ENCODE measurements around the gene CIB4. TPM values are rescaled to one million over a fixed set of nuclear protein-coding genes. Genes with fewer than 3 reads are reported as not detected.

Gene CIB4
- total RNA-seq, 1 donor from 2014 or later: not detected

DNA sequence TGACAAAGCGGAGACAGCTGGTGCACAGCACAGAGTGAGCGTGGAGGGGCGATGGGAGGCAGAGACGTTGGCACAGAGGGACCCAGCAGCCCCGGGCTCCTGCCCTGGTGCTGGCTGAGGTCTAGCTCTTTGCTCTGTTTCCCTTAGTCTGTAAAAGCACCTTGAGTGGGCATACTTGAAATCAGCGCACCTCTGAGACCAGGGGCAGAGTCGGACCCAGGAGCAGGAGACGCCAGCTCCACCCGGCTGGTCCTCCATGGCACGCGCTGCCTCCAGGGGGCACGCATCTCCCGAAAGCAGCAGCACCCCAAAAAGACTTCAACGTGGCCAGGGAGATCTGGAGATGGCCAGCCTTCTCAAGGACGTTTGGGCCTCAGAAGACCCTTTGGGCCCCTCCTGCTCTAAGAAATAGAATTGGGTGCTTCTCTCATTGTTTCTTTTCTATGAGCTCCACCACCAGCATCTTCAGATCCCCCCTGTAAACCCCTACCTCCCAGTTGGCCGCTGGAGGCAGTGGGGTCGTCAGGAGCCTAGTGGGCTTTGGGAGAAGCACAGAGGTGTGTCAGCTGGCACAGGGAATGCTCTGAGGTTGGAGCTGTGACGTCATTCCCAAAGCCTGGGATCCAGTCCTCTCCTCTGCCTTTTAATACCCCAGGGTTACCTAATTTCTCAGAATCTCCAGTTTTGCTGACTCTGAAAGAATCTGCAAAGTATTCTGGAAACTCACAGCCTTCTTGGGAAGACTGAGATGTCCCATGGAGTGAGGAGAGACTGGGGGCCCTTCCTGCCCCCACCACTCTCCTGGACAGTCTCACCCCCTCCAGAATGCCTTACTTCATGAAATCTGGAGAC, 58.9 kb downstream of the CIB4 start:
- peak; percentile 30 for DNase-seq (ENCODE audit: low spot score)

DNA sequence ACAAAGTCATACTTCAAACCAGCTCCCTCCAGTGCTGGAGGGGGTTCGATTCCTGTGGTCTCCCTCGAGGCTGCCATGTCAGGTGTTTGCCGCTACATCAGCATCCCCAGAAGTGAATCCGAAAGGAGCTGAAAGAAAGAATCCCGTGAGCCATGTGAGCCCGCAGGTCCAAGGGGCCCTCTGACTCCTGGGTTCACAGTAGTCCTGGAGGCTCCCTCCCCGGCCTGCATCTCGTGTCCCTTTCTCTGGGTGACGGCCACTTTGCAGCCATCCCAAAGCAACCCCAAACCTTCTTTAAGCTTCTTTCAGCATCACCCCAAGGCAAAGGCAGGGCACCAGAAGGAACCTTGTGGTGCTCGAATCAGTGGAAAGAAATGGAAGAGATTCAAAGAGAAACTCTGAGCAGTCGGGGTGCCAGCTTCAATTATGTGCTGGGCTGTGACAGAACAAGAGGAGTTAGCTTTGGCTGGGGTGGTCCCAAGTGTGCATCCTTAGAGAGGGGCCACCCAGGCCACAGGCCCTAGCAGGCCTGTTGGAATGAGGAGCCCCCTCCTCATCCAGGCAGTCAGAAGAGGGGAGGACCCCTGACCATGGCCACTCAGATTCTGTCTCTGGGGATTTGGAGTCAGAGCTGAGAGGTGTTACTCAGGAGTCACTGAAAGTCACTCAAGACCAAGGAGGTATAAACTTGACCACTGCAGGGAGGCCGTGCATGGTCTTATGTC, 59.7 kb downstream of the CIB4 start:
- DNase-seq (ENCODE audit: low spot score): peak; percentile 28

DNA sequence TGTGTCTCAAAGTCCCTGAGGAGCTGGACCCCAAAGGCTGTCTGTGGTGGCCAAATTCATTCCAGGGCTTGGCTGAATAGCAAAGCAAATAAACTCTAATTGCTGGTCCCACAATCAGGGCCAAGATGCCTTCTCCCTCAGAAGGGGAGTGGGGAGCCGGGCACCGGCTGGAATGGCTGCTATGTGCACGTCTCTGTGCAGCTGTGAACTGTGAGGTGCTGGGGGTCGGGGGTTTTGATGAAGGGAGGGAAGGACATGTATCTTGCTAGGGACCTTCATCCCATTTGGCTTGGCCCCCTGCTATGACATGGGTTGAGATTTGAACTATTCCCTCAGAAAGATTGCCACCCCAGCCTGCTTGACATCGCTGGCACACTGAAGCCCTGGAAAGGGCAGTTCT, 60.4 kb downstream of the CIB4 start:
- DNase-seq (ENCODE audit: low spot score): peak; percentile 31

DNA sequence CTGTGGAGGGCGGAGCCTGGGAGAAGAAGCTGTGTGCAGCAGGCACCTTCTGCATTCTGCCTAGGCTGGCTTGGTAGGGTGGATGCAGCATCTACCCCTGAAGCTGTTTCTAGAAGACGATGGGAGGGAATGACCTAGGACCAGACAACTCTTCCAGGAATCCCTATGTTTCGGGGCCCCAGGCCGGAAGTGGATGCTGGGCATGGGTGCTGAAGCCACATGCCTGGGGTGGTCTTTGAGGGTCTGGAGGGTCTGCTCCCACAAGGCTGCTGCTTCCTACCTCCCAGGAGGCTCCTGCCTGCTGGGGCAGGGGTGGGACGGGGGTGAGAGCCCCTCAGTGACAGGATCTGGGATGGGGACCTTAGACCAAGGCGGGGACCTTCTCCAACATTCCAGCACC, 61.0 kb downstream of the CIB4 start:
- DNase-seq (ENCODE audit: low spot score): peak; percentile 29

DNA sequence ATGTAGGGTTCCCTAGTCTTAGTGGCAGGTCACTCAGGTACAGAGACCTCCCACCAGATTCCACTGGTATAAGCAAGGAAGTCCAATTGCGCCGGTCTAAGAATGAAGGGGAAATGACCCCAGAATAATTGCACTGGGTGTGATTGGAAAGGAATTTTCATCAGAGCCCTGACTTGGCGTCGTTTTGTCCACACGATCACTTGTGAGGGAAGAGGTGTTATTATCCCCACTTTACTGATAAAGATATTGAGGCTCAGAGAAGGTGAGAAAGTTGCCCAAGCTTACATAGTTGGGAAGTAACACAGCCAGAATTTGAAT, 61.5 kb downstream of the CIB4 start:
- no peak for DNase-seq (ENCODE audit: low spot score)

DNA sequence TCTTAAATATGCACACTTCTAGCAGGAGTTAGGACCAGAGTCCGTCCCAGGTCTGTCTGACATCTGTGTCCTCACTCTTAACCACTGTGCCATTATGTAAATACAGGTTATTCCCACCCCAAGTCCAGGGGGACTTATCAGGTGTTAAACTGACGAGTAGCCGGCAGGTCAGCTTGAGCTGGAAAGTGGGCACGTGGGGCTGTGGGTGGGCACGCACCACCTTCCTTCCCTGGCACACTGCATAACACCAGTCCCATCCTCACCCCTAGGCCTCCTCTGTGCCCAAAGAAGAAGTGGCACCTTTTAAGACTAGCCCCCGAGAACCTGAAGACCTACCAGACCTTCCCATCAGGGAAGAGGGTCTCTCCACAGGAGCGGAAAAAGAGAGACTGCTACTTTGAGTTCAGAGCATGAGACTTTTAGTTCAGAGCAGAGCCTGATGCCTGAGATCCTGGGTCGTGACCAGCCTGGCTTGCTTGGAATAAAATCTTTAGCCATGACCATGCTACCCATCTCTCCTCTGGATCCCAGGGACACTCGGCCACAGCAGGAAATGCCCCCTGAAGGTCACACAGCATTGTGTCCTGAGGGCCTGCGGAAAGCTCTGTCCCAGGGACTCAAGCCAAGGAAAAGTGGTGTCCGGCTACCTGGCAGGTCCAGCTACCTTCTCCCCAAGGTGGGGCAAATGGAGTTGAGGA, 62.0 kb downstream of the CIB4 start:
- no peak for DNase-seq (ENCODE audit: low spot score)

DNA sequence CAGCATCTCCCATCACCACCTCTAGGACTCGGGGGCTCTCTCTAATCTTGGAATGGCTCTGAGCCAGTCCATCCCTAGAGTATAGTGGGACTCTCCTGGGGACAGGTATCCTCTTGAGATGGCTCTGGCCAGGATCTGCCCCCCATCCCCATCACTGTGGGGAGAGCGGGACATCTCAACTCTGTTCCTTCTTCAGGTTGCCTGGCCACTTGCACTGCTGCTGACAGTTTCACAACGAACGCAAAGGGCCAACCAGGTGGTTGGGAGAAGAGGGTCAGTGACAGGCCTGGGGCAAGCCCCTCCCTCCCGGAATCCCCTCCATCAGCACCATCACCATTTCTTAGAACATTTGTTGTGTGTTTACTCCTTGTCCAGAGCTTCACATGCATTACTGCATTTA, 62.6 kb downstream of the CIB4 start:
- DNase-seq (ENCODE audit: low spot score): no peak

DNA sequence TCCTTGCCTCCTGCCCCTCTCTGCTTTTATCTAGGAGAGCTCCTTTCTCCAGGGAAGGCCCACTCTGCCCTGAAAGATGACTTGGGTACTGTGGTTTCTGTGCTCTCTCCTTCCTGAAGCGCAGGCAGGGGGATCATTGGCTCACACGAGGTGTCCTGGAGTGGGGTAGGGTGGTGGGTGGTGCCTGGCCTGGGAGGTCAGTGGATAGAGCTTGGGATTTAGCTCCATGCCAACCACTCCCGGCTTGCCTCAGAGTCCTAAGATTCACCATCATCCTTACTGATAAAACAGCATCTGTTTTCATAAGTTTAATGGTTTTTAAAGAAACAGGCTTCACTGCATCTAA, 63.1 kb downstream of the CIB4 start:
- no peak for DNase-seq (ENCODE audit: low spot score)

DNA sequence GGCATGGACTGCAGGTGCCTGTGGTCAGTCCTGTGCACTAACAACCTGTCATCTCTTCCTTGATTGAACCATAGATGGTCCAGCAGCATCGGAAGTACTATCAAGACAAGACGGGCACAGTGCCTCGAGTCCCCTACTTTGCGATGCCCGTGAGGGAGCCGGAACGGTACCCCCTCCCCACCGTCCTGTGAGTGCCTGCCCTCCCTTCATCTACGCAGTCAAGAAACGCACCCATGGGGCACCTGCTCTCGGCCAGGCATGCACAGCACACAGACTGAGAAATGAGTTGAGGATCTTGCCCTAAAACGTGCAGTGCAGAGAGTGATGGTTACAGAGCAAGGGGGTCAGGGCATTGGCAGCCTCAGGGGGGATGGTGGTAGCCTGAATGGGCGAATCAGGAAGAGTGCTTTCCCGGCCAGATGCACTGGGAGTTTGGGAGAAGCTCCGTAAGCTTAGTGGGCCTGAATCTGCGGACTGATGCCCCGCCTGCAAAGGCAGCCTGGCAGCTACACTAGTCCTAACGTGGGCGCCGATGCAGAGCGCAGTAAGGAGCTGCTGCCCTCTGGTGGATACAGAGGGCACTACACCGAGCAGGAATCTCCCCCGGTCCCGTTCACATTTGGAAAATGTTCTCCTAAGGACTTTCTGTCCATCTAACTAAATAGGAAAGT, 63.6 kb downstream of the CIB4 start:
- peak; percentile 72 for DNase-seq (ENCODE audit: low spot score)

DNA sequence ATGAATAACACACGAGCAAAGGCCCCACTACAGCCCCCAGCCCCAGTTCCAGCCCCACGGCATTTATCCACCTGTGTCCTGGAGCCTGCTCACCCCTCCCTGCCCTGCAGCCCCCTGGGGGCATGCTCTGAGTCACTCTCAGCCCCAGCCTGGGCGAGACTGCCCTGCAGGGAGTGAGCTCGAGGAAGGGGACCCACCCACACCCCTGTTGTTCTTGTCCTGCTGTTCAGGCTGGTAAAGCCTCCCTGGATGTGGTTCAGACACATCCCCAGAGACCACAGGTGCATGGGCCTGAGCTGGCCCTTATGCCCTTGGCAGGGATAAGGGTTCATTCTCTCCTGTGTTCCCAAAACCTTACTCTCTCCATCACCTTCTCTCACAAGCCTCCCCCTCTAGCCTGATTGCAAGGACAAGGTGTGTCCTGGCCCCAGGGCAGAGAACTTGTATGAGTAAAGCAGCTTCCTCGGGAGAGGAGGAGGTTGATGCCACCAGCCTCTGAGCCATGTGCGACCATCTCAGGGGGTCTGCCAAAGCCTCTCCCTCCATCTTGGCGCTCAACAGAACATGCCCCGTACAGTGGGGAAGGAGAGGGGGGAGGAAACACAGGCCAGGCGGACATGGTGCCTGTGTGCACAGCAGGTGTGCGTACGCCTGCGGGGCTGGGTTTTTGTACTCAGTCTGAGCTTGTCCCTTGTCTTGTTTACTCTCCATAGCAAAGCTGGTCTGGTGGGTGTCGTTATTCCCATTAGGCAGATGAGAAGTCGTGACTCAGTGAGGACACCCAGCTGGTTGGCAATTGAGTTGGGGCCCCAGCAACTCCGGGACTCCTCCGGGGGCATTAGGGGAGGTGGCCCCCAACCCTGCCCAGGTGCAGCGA, 64.4 kb downstream of the CIB4 start:
- no peak for DNase-seq (ENCODE audit: low spot score)

DNA sequence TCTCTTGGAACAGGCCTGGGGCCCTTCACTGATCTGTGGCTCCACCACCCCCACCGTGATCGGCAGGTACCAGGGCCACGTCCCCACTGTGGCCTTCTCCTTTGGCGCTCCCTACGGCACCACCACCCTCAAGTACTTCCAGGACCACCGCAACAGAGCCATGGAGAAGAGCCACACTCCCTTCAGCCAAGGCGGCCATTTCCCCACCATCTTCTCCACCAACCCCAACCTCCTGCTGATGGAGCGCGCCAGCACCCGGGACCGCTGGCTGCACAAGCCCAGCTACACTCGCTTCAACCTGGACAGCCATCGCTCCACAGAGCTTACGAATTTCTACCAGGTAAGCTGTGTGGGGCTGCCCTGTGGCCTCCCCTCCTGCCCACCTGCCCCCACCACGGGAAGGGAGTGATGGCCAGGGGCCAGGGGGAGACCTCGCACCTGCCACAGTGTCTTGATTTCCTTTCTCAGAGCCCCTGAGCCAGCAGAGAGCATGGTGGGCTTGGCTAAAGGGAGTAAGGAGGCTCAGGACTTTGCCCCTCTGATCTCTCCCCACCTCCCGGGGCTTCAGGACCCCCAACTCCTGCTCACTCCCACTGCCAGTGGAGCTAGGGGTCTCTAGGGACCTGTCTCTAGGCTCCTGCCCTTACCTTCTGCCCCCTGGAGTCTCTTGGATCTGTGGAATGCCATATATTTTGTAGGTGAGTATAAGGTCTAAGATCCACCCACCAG, 65.2 kb downstream of the CIB4 start:
- no peak for DNase-seq (ENCODE audit: low spot score)

DNA sequence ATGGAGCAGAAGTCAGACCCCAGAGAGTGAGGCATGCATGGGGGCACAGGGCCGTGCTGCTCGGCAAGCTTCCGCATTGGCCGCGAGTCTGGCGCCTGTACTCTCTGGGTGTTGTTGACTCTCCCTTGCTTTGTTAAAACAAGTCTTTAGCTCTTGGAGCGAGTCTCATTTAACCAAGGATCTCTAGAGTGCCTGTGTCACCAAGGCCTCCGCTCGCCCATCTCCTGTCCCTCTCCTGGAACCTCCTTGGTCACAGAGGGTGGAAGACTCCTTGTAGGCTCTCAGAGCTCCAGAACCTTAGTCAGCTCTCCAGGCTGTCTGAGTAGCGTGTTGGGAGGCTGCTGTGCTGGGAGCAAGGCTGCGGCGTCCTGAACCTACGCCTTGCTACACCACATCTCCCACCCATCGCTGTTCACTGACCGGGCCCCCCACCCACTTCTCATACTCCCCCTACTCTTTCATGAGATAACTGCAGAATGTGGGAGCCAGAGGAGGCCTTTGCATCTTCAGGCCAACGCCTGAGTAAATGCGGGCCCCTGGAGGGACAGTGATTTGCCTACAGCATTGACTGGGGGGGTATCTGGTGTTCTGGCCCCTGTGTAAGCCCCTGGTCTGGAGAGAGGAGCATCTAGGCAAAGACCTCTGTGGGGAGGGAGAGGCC, 66.1 kb downstream of the CIB4 start:
- no peak for DNase-seq (ENCODE audit: low spot score)

DNA sequence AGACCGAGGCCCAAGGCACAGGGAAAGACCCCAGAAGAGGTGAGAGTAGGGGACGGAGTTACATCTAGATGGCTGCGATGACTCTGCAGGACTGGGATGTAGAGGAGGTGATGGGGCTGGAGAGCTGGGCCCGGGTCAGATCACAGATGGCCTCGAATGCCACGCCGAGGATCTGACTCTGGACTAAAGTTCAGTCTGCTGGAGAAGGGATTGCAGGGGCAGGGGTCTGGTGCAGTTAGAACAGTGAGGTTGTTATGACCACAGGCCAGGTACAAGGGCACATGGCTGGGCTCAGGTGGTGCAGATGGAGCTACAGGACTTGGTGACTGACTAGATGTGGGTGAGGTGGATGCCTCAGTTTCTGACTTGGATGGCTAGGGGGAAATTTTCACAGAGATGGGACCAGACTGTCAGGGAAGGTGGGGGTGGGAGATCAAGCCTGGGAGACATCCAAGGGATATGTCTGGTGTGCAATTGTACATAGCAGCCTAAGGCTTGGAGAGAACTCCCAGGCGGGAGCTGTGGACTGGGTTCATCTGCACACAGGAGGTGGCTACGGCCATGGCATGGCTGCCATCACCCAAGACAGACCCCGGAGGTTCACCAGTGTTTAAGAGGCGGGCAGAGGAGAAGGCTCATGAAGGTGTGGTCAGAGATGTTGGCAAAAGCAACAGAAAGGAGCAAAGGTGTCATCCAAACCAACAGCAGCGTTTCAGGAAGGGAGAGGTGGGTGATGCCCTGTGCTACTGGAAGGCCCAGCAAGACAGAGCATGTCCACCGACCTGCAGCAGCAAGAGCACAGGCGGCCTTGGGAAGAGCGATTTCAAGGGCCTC, 66.9 kb downstream of the CIB4 start:
- DNase-seq (ENCODE audit: low spot score): no peak

DNA sequence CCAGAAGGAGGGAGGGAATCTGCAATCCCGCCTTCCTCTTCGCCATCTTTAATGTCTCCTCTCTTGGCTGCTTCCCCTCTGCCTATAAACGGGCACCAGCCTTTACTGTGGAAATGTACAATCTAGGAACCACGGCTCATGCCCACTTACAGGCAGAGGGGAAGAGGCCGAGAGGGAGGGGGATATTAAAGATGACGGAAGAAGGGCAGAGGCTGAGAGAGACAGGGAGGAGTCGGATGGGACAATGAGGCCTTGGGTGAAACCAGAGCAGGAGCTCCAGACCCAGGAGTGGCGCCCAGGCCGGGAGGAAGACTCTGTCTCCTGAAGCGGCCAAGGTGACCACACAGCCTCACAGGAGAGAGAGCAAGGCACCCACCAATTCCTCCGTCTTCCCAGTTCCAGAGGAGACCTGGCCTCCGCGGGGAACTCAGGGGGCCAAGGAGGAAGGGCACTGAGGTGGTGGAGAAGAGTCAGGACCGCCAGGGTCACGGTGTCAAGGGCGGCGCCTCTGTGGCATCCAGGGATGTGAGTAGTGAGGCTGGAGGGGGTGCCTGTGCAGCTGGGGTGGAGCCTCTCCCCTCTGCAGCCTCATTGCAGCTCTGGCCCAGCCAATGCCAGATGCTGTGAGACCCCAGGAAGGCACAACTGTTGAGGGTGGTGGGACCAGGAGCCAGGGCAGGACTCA, 67.8 kb downstream of the CIB4 start:
- DNase-seq (ENCODE audit: low spot score): no peak

DNA sequence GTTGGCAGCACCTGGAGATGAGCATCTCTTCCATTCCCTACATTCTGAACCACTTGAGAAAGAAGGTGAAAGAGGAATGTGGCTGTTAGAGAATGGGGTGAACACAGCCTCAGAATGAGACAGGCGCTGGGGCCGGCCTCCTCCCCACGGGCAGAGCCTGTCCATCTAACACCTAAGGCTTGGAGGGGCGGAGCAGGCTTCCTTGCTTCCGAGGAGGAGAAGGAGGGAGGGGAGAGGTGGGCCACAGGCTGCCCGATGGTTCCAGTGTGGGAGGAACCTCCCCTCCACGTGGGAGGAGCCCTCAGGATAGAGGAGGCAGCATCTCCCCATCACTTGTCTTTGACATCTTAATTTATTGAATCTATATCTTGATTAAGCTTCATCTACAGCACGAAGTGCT, 68.6 kb downstream of the CIB4 start:
- DNase-seq (ENCODE audit: low spot score): no peak

DNA sequence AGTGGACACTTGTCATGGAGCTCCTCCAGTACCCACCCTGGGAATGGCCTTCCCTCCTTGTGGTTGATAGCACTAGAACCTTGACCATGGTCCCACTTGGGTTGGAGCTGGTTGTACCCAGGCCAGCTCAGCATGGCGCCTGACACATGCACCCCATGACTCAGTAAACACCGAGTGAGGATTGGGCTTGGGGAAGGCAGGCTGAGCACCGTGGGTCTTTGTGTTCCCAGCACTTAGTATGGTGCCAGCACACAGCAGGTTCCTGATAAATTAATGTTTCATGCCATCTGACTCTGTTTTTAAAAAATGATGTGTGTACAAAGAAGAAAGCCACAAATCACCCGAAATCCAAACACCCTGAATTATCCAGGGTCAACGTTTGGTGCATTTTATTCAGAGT, 69.8 kb downstream of the CIB4 start:
- no peak for DNase-seq (ENCODE audit: low spot score)

DNA sequence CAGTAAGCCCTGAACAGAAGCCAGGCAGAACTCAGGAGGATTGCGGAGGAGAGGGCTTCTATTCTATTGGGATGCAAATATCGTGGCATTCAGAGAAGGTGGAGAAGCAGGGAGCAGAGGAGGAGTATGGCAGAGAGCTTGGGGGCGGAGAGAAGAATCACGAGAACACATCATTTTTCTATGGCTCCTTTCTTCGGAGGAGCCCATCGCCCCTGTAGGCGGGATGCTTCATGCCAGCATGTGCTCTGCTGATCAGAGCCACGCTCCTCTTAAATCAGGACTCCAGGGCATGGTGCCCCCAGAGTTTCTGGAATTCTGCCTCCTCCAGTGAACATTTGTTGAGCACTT, 71.1 kb downstream of the CIB4 start:
- DNase-seq (ENCODE audit: low spot score): no peak

DNA sequence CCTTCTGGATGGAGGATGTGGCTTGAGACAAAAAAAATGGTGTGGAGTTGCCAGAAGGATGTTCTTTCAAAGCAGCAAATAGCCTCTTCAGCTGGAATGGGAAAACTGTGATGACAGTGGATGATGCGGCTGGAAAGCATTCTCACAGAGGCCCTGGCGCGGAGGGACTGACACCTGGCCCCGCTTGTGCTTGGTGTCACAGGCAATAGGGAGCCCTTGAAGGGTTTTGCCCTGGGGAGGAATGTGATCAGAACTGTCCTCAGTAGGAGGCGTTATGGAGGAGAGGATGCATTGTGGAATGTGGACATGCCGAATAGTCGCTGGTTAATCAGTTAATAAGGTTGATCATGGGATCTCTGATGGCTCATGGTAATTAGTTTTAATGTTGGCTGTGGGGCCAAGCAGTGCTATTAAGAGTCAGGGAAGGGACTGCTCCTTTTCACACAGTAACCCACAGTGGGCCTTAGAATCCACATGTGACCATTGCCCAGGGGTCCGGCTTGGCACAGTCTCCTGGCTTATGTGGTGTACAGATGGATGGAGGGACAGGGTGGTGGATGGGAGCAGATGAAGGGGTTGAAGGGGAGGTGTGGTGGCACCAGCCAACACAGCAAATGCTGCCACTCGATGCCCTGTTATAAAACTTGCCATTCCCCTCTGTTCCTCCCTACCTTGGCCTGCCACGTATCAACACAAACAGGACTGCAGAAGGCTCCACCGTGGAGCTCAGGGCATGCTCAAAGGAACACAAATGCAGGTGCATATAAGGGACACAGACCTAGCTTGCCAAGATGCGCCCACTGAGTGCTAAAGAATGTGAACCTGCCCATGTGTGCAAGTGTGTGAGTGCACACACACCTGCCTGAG, 71.7 kb downstream of the CIB4 start:
- DNase-seq (ENCODE audit: low spot score): no peak
